NCI-H2196 treated with DMSO at 0.1 percent for 48 hours (cell line): Measurements from ENCODE around the gene RUNX2.

ENCODE experiments used
- DNase-seq: peaks from one replicate; lab custom pipeline; 2025; ENCODE audit not compliant: unreplicated experiment; lab: John Stamatoyannopoulos, UW

Gene RUNX2

DNA sequence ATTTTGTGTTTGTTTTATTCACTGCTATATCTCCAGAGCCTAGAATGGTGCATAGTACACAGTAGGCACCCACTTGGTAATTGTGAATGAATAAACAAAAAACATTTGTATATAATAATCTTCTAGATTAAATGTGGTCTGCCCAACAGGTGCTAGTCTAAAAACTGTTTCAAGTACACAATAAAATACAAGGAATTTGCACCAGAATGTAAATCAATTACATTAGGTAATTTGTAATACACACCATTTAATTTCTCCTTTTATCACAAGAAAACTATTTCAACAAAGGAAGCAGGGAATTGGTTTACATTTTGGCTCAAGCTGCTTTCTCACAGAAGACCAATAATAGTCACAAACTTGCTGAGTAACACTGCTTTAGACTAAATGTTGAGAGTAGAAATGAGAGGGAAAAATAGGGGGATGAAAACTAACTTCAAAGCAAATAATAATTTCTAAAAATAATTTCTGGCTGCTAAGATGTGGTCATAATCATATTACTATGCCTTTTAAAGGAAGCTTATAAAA is 22.1 kb downstream of the RUNX2 start:
- no peak for DNase-seq

DNA sequence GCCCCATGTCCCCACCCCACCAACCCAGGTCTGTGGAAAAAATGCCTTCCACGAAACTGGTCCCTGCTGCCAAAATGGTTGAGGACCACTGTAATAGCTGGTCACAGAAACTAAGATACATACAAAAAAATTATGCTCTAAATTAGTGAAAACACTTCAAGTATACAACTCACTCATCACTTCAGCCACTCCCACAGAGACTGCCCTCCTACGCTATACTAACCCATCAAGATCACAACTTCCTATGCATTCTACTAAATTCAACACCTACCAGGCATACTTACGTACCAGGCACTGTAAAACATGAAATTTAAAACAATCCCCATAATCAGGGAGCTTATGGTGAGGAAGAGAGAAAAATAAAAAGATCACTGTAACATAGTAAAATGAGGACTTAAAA is 22.9 kb downstream of the RUNX2 start:
- no peak for DNase-seq

DNA sequence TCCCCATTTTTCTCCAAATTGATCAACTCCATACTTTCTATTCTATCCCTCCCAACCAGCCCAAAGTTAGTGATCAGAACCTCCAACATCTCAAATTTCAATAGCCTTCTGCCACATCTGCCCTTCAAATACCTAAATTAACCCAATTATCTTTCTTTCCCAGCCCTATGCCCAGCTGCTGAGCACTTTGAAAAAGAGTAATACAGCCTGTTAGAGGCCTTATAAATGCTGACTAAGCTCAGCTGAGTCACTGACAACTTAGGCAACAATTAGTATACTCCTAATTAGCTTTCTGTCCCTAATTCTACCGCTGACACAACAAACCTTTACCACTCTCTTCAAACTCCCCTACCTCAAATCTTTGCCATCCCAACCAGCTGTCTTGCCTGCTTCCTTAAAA is 23.5 kb downstream of the RUNX2 start:
- DNase-seq = no peak

DNA sequence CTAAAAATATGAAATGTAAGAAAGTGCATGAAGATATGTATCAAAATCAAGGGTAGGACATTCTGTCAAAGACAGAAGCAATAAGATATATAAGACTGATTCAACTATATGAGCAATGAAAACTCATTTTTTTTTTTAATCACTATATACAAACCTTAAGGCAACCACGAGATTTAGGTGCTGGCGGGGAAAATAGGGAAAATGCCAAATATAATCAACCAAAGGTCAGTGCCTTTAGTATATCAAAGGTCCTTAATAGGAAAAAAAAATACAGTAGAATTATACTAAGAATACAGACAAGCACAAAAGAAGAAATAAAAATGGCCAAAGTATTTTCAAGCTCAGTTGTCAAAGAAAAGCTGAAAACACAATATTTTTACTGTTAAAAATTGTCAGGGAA is 25.5 kb downstream of the RUNX2 start:
- no peak for DNase-seq

DNA sequence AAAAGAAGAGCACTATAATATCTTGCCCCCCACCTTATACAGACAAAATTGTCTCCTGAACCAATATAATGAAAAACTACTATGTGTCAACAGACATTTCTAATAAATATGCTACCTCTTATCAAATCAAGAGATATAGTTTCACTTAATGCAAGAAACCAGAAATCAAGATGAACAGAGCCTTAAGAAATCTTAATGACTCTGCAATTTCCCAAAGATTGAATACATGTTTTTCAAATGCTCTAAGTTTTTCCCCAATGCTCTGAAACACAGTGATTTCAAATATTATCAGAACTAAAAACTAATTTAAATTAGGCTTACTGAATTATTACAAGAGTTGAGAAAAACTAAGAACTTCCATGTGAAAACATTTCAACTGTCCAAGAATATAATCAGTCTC is 36.3 kb downstream of the RUNX2 start:
- no peak for DNase-seq

DNA sequence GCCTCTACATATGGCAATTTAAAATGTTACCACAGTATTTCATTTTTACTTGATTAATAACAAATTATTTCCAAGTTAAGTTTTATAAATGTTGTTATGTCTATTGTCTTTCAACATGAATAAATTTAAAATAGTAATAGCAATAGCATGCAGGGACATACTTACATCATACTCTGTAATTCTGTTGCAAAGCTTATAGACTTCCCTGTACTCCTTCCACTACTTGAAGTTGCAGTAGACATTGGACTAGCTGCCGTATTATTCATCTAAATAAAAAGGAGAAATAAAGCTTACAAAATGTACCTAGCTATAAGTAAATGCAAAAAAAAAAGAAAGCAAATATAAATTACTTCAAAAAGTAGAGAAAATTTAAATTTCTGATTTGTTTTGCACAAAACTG is 36.9 kb downstream of the RUNX2 start:
- DNase-seq = no peak

DNA sequence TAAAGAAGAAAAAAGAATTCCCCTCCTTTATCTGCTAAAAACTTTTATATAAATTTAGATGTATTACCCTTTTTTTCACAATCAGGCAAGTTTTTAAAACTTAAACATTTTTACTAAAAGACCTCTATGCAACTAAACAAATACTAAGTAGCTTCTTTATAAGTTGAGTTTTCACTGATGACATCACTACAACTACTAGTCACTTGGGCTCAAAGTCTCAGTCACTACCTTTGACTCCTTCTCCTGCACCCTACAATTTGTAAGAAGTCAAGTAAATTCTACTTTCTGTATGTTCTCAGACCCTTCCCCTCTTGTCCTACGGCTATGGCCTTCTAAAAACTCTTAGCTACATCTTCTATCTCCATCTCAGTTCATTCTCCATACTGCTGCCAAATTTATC is 38.4 kb downstream of the RUNX2 start:
- DNase-seq = no peak

DNA sequence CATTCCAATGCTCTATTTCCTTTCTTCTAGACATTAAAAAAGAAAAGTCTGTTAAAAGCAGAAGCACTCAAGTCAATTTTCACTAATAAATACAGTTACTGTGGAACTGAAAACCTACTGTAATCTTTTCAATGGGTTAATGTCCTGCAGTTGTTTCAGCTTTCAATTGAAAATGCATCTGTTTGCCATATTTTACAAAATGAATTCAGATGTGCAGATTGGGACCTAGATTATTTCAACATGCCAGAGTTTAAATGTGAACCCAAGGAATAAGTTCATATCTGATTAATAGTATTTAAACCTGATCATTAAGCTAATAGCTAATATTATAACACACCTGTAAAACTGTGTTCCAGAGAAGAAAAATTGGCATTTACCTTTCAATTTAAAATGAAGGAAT is 39.9 kb downstream of the RUNX2 start:
- no peak for DNase-seq

DNA sequence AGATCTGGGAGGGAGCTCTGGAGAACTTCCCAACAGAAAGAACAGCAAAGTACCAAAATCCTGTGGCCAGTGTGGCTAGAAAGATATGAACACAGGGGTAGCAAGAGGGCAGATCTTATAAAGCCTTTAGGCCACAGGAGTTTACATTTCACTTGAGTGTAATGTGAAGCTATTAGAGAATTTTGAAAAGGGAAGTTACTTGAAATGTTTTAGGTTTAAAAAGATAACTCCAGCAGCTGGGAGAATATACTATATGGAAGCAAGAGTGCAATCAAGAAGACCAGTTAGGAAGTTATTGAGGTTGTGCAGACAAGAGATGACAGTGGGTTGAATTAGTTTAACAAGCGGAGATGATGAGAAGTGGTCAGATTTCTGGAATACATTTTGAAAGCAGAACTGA is 41.7 kb downstream of the RUNX2 start:
- no peak for DNase-seq

DNA sequence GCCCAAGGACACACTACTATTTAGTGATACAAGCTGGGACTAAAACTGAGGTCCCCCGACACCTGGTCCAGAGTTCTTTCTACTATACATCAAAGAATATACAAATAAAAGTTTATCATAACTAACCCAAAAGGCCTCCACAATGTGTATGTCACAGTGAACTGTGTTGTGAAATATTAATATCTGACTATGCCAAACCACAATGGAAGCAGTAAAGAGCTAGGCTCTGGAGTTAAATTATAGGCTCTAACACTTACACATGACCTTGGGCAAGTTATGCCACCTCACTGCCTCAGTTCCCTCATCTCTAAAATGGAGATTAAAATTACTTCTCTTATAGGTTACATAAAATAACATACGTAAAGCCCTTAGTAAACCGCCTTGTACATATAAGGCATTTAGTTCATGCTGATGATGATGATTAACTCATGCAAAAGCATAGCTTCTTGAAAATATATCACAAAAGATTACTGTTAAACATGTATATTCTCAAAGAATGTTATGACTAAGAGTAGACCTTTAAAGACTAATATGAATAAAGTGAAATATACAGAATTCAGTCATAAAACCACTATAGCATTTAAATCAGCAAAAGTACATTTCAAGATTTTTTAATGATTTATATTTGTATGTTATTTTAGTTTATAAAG is 43.9 kb downstream of the RUNX2 start:
- DNase-seq = no peak

DNA sequence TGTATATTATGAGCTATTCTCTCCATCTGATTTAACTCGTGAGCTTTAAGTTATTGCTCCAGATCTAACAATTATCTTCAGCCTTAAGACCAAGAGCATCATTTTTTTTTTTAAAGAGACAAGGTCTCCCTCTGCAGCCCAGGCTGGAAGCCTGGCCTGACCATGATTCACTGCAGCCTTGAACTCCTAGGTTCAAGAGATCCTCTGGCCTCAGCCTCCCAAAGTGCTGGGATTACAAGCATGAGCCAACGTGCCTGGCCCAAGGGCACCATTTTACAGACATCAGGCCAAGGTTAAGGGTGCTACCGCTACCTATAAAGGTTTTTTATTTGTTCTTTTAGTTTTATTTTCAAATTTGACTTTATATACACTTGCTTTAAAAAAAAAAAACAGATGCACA is 47.3 kb downstream of the RUNX2 start:
- no peak for DNase-seq

DNA sequence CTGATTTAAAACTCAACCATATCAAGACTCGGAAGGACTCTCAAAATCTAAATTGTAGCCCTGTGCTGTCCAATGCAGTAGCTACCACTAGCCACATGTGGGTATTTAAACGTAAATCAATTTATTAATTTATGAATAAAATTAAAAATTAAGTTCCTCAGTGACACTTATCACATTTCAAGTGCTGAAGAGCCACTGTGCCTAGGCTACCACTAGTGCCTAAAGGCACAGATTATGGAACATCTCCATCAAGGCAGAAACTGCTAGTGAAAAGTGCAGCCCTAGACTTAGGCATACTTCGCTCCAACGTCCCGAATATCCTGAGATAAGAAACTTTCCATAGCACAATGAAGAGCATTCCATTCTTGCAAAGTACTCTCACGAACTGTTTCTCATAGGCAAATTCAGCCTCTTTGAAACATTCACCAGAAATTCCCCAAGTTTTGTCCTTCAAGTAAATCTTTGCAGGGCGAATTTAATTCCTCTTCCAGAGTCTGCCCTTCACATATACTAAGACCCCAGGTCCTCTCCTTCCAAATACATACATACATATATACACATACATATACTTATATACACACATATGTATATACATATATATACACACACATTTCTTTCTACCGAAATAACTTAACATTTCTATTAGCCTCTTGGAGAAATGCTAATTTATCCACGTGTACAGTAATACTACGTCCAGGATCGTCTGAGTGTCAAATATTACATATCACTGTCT is 48.3 kb downstream of the RUNX2 start:
- no peak for DNase-seq

DNA sequence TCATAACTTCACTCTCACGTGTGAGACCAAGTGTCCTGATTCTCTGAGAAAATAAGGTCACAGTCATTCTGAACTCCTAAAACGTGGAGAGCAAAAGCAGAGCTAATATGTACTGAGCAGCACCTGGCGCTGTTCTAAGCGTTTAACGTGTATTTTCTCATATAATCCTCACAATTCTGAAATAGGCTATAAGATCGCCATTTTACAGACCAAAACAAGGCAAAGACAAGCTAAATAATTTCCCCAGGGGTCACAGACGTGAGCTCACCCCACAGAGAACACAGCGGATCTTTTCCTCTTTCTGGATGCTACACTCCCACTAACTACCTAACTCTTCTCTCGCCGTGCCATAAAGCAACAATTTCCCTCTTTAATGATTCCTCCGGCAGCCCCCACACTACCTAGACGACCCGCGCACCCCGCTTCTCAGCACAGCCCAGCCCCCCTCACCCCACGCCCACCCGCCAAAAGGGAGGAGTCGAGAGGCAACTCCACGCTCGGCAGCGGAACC is 49.0 kb downstream of the RUNX2 start:
- no peak for DNase-seq

DNA sequence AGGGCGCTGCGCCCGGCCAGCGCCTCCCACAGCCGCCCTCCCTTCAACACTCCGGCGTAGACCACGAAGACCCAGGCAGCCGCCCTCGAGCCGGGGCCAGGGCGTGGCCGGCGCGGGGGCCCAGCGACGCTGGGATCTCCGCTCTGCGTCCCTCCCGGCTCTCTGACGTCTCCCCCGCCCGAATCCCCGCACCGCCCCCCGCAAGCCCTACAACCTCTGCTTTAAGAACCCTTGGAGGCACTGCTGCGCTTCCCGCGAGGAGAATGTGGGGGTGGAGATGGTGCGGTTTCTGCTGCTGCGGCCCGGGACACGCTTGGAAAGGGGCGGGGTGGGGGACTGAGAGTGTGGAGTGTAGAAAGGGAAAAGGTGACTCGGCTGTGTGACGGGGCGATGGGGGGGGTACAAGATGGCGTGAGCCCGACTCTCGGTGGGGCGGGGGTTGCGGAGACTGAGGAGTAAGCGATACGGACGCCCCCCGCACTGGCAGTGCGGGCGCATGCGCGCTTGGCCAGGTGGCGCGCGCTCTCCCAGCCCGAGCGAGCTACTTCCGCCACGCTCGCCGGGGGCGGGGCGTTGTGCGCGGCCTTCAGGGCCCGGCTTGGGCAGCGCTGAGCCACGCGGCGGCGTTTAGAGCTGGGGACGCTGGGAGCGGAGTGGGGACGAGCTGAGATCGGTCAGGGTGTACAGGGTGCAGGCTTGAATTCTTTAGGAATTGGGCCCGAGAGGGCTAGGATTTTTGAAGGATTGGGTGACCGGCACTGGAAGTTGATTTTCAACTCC is 49.6 kb downstream of the RUNX2 start, which contains the start of gene SUPT3H:
Gene SUPT3H, minus strand, starts transcription at position 381 of the 780 bp plus-strand sequence.
- peak; percentile 68 for DNase-seq

DNA sequence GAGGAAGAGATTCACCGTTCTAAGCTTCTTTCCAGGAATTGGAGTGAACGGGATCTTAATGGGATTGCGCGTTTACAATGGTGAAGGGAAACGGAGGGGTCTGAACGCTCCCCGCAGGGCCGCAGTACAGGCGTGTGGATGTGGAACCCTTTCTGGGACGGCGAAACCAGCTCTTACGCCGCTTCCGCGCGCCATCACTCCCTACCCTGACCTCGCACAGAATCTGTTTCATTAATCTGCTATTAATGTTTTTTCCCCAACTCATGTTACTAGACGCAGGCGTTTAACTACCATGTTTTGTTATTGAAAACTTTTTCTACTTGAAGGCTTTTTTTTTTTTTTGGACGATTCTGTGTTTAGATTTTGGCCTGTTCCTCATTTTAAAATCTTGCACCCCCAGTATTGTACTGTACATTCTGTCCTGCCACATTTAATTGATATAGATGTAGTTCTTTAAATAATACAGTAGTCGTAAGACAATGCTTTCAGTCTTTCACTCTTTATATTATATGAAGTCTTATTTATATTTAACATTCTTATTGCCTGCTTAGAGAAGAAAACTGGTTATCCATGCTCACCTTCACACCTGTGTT is 50.3 kb downstream of the RUNX2 start:
- no peak for DNase-seq

DNA sequence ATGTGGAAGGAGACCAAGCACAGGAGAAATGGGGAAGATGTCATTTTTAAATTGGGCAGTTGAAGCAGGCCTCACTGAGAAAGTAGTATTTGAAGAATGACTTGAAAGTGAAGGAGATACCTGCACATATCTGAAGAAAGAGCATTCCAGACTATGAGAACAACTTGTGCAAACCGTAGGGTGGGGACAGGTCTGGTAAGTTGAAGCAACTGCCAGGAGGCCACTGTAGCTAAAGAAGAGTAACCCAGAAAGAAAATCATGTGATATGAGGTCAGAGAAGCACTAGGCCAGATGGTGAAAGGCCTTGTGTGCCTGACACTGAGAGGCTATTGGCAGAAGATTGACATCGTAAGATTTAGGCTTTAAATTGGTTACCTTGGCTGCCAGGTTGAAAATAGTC is 54.3 kb downstream of the RUNX2 start:
- DNase-seq = no peak

DNA sequence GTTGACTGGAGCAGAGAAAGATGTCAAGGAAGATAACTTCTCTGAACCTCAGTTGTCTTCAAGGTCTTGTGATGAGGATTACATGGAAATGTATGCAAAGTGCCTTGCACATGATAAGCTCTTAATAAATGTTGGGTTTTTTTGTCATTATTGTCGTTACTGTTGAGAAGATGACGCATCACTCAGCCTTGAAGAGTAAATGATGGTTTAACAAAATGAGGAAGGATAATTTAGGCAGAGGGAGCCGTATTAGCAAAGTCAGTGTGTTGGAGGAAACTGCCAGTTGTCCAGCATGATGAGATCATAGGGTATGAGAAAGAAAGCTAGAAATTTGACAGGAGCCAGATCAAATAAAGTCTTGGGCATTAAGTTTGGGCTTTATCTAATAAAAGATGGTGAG is 58.4 kb downstream of the RUNX2 start:
- no peak for DNase-seq

DNA sequence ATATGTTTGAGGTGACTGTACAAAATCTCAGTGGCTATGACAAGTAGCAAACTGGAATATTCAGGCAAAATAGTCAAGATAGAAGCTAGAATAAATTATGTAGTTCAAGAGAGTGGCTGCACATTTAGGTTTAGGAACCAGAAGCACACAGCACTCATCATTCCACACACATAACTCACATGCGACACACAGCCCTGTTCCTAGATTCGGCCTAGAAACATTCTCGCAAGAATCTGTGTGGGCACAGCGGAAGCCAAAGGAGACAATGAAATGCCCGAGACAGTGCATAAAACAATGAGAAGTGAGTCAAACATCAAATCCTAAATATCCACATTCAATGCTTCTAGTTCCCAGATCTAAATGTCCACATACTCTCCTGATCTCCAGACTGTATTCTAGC is 59.1 kb downstream of the RUNX2 start:
- DNase-seq = no peak

DNA sequence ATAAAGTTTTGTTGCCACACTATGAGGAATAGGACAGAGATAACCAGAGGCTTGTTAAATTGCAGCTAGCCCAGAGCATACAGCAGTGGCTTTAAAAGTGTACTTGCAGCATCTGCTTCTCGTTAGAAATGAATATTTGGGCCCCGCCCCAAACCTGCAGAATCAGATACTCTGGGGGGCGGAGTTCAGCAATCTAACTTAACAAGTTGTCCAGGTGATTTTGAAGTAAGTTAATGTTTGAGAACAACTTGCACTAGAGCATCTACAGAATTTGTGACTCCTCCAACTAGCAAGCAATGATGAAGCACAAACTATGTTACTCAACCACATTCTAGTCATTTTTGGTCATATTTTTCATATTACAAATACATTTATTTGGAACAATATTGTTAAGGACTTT is 60.2 kb downstream of the RUNX2 start:
- no peak for DNase-seq

DNA sequence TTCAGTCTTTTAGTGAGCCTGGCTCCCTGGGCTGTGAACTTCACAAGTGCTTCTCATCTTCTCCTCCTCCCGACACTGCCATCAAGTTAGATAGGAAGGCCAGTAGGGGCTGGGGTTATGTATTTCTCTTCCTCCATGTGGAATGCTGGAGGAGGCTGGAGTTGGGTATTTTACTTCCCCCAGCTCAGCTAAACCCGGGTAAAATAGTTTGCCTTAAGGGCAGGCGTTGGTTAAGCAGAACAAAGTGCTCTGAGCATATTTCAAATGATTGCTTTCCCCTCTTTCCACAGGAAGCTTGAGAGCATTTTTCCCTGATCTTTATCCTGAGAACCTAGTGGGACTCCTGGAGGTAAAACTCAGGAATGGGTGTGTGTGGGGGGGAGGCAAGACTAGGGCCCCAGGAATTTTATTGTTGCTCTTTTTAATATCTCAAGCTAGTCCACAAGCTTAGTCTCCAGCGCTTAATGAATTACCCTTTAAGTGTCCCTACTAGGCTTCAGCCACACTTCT is 66.5 kb downstream of the RUNX2 start:
- DNase-seq = no peak
